Activated CD4-positive, alpha-beta T cell treated with anti-CD3 and anti-CD28 coated beads, Interleukin-2, amount 10 ng/mL, durations not matched to agents 7 days and 5 days (primary cell): ENCODE measurements around the gene ZNF521. TPM values are rescaled to one million over a fixed set of nuclear protein-coding genes. Genes with fewer than 3 reads are reported as not detected.

Experiments used
- CTCF ChIA-PET: fragments of 350-600 bp; sonication (Branson Sonifier 250); formaldehyde crosslinking; loops from one replicate; lab custom pipeline; 2021; ENCODE audit warnings: antibody characterized with exemption; lab: Charles Lee
- POLR2A ChIA-PET: fragments of 350-600 bp; sonication (Branson Sonifier 250); formaldehyde crosslinking; loops from one replicate; lab custom pipeline; 2021; ENCODE audit warnings: antibody characterized with exemption; lab: Charles Lee
- DNase-seq: peaks from one replicate; pipeline ENCODE4 v3.0.0-alpha.2; 2020
- H3K27ac Mint-ChIP-seq: one replicate; pipeline ENCODE4 v1.8.0; 2021; ENCODE audit warnings: mild to moderate bottlenecking, moderate library complexity, mixed read lengths
- H3K27me3 Mint-ChIP-seq: one replicate; pipeline ENCODE4 v1.8.0; 2021; ENCODE audit warnings: mixed read lengths
- H3K36me3 Mint-ChIP-seq: one replicate; pipeline ENCODE4 v1.8.0; 2021; ENCODE audit warnings: low read depth, mixed read lengths
- H3K4me1 Mint-ChIP-seq: one replicate; pipeline ENCODE4 v1.8.0; 2021; ENCODE audit warnings: mixed read lengths
- H3K4me3 Mint-ChIP-seq: one replicate; pipeline ENCODE4 v1.8.0; 2021; ENCODE audit warnings: mild to moderate bottlenecking, moderate library complexity, mixed read lengths
- H3K9me3 Mint-ChIP-seq: one replicate; pipeline ENCODE4 v1.8.0; 2021; ENCODE audit warnings: mixed read lengths
- total RNA-seq, 2 experiments: library from RNA; stranded (reverse); gene quantifications; one replicate each; pipeline ENCODE4 v1.2.3, GENCODE V29; 2021

ZNF521 gene
- total RNA-seq, 2 experiments from 2014 or later, result not detected

GRCh38 chr18:25299426-25300300, 52.3 kb downstream of the ZNF521 start:
- Mint-ChIP-seq H3K9me3 (no peaks in the 10 kb centered on the region), H3K27ac (no peak overlapping the region), H3K4me1 (no peaks in the 10 kb centered on the region), H3K4me3 (no peak overlapping the region), H3K36me3 (no peaks in the 10 kb centered on the region), H3K27me3 (no peaks in the 10 kb centered on the region)
- CTCF ChIA-PET, result no interaction called here
- POLR2A ChIA-PET, result no interaction called here
- no peak for DNase-seq

DNA sequence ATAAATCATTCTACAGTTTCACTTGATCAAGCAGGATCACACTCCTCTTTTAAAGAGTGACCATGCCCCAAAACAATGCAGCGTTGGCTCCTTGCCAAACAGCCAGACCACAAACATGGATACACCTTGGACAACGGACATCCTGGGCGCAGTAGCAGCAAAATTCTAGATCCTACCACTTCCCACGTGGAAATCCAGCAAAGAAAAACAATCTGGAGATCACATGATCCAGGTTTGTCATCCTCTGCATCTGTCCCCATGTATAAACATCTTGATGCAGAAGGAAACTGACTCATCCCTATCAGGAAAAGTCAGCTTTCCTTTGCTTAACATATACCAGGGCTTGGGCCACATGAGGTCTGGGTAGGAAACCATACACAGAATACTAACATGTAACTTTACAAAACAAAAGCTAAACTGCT, 53.1 kb downstream of the ZNF521 start:
- ChIA-PET POLR2A (no interaction called here), CTCF (no interaction called here)
- Mint-ChIP-seq H3K27ac (no peak overlapping the region), H3K4me3 (no peak overlapping the region), H3K4me1 (no peaks in the 10 kb centered on the region), H3K9me3 (no peaks in the 10 kb centered on the region), H3K27me3 (no peaks in the 10 kb centered on the region), H3K36me3 (no peaks in the 10 kb centered on the region)
- no peak for DNase-seq

DNA sequence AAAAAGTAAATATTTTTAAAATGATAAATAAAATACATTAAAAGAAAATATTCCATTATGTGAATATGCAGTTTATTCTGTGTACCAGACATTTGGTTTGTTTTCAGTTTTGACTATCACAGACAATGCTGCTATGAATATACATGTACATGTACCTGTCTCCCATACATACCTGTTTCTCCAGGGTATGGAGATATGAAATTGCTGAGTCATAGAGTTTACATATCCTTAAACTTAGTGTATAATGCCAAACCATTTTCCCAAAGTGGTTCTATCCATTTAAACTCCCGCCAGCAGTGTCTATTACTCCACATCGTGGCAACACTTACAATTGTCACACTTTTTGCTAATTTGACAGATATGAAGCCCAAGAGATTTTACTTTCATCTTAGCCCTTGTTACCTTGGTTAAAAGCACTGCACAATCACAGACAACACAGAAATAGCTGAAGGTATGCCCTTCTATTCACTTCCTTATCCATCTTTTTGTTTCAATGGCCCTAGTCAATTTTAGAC, 56.3 kb downstream of the ZNF521 start:
- Mint-ChIP-seq H3K4me3 (no peak overlapping the region), H3K4me1 (no peaks in the 10 kb centered on the region), H3K9me3 (no peaks in the 10 kb centered on the region), H3K27ac (no peak overlapping the region), H3K36me3 (no peaks in the 10 kb centered on the region), H3K27me3 (no peaks in the 10 kb centered on the region)
- POLR2A ChIA-PET, result no interaction called here
- CTCF ChIA-PET, result no interaction called here
- no peak for DNase-seq

- H3K4me1 Mint-ChIP-seq, result no peaks in the 10 kb centered on the region
- H3K9me3 Mint-ChIP-seq, result no peaks in the 10 kb centered on the region
- POLR2A ChIA-PET, result no interaction called here
- H3K36me3 Mint-ChIP-seq, result no peaks in the 10 kb centered on the region
- H3K4me3 Mint-ChIP-seq, result no peak overlapping the region
- CTCF ChIA-PET, result no interaction called here
- no peak overlapping the region for H3K27ac Mint-ChIP-seq
- no peaks in the 10 kb centered on the region for H3K27me3 Mint-ChIP-seq
- no peak for DNase-seq
Measured at GRCh38 chr18:25291150-25291549, 60.8 kb downstream of the ZNF521 start.

- Mint-ChIP-seq H3K4me3 (no peak overlapping the region), H3K9me3 (no peaks in the 10 kb centered on the region), H3K4me1 (no peaks in the 10 kb centered on the region), H3K36me3 (no peaks in the 10 kb centered on the region), H3K27ac (no peak overlapping the region), H3K27me3 (no peaks in the 10 kb centered on the region)
- CTCF ChIA-PET, result no interaction called here
- POLR2A ChIA-PET, result no interaction called here
- no peak for DNase-seq
Measured at GRCh38 chr18:25289001-25289631, 62.9 kb downstream of the ZNF521 start.

DNA sequence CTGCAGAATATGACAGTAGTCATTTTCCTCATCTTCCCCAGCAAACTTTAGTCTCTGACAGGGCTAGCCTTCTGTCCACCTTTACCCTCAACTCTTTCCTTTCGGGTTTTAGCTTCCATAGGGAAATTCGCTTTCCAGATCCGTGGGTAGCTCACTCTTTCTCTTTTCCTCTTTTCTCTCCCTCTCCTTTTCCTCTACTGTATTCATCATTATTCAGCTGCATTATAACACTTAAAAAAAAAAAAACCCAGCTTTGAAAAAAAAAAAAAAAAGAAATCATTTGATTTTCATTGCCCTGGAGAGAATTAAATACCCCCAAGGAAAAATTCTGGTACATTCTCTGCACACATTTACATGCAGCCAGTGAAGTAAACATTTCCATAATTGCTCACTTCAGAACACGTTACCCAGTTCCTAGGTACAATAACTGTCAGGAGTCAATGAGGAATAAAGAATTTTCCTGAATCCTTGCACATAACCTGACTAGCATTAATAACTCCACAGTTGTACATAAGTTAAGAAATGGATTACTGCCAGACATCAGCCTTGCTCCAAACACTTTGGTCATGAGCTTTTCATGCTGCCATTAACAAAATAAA, 63.5 kb downstream of the ZNF521 start:
- H3K27me3 Mint-ChIP-seq, result no peaks in the 10 kb centered on the region
- no peaks in the 10 kb centered on the region for H3K36me3 Mint-ChIP-seq
- CTCF ChIA-PET, result no interaction called here
- H3K4me3 Mint-ChIP-seq, result no peak overlapping the region
- DNase-seq, result no peak
- no peak overlapping the region for H3K27ac Mint-ChIP-seq
- POLR2A ChIA-PET, result no interaction called here
- H3K9me3 Mint-ChIP-seq, result no peaks in the 10 kb centered on the region
- H3K4me1 Mint-ChIP-seq, result no peaks in the 10 kb centered on the region

GRCh38 chr18:25287106-25287505, 64.9 kb downstream of the ZNF521 start:
- no peaks in the 10 kb centered on the region for H3K36me3 Mint-ChIP-seq
- ChIA-PET POLR2A (no interaction called here), CTCF (no interaction called here)
- no peak for DNase-seq
- no peaks in the 10 kb centered on the region for H3K27me3 Mint-ChIP-seq
- no peaks in the 10 kb centered on the region for H3K4me1 Mint-ChIP-seq
- H3K9me3 Mint-ChIP-seq, result no peaks in the 10 kb centered on the region
- H3K4me3 Mint-ChIP-seq, result no peak overlapping the region
- no peak overlapping the region for H3K27ac Mint-ChIP-seq

GRCh38 chr18:25284861-25285550, 67.0 kb downstream of the ZNF521 start:
- ChIA-PET CTCF (no interaction called here), POLR2A (no interaction called here)
- Mint-ChIP-seq H3K27me3 (peaks cover 10% of the 10 kb centered on the region), H3K9me3 (no peaks in the 10 kb centered on the region), H3K27ac (no peak overlapping the region), H3K4me1 (no peaks in the 10 kb centered on the region), H3K36me3 (no peaks in the 10 kb centered on the region), H3K4me3 (no peak overlapping the region)
- no peak for DNase-seq

- H3K27ac Mint-ChIP-seq, result no peak overlapping the region
- no peak for DNase-seq
- peaks cover 10% of the 10 kb centered on the region for H3K27me3 Mint-ChIP-seq
- H3K4me1 Mint-ChIP-seq, result no peaks in the 10 kb centered on the region
- H3K9me3 Mint-ChIP-seq, result no peaks in the 10 kb centered on the region
- H3K4me3 Mint-ChIP-seq, result no peak overlapping the region
- ChIA-PET POLR2A (no interaction called here), CTCF (no interaction called here)
- no peaks in the 10 kb centered on the region for H3K36me3 Mint-ChIP-seq
Measured at GRCh38 chr18:25284281-25284680, 67.7 kb downstream of the ZNF521 start.

DNA sequence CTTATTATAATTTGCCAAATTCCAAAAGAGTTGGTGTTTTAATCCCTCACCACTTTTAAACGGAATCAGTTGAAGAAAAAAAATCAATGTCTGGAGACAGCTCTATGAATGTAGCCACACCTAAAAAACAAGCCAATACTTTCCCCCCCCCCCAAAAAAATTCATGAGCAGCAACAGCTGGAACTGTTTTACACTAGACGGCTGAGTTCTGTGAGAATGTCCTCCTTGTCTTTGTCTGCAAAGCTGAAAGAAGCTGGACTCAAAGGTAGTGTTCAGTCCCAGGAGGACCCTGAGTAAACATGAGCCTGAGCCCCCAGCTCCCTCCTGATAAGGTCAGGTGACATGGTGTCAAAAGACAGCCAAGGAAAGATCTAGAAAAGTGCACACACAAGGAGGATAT, 68.2 kb downstream of the ZNF521 start:
- no peaks in the 10 kb centered on the region for H3K9me3 Mint-ChIP-seq
- no peak overlapping the region for H3K4me3 Mint-ChIP-seq
- CTCF ChIA-PET, result no interaction called here
- H3K27ac Mint-ChIP-seq, result no peak overlapping the region
- no peaks in the 10 kb centered on the region for H3K4me1 Mint-ChIP-seq
- no peaks in the 10 kb centered on the region for H3K36me3 Mint-ChIP-seq
- no peak for DNase-seq
- H3K27me3 Mint-ChIP-seq, result peaks cover 10% of the 10 kb centered on the region
- POLR2A ChIA-PET, result no interaction called here

GRCh38 chr18:25282896-25283703, 68.9 kb downstream of the ZNF521 start:
- H3K4me1 Mint-ChIP-seq, result no peaks in the 10 kb centered on the region
- H3K27me3 Mint-ChIP-seq, result peaks cover 10% of the 10 kb centered on the region
- H3K9me3 Mint-ChIP-seq, result no peaks in the 10 kb centered on the region
- no peak overlapping the region for H3K4me3 Mint-ChIP-seq
- ChIA-PET CTCF (no interaction called here), POLR2A (no interaction called here)
- no peak overlapping the region for H3K27ac Mint-ChIP-seq
- no peaks in the 10 kb centered on the region for H3K36me3 Mint-ChIP-seq
- no peak for DNase-seq

- DNase-seq, result no peak
- ChIA-PET POLR2A (no interaction called here), CTCF (no interaction called here)
- Mint-ChIP-seq H3K4me3 (no peak overlapping the region), H3K27me3 (peaks cover 10% of the 10 kb centered on the region), H3K27ac (no peak overlapping the region), H3K4me1 (no peaks in the 10 kb centered on the region), H3K36me3 (no peaks in the 10 kb centered on the region), H3K9me3 (no peaks in the 10 kb centered on the region)
Measured at GRCh38 chr18:25282282-25282681, 69.7 kb downstream of the ZNF521 start.
